Measurements from ENCODE around the gene ANKRD12.

The ANKRD12 gene

GRCh38 chr18:9175115-9175514, 38.5 kb downstream of the ANKRD12 start:
- no peak for TF ChIP-seq CTCF (IDR thresholded peaks at IDR 0.05)

GRCh38 chr18:9177031-9177430, 40.5 kb downstream of the ANKRD12 start:
- no peak for TF ChIP-seq CTCF (IDR thresholded peaks at IDR 0.05)

GRCh38 chr18:9177466-9177865, 40.9 kb downstream of the ANKRD12 start:
- TF ChIP-seq CTCF (IDR thresholded peaks at IDR 0.05), result no peak

GRCh38 chr18:9178557-9178956, 42.0 kb downstream of the ANKRD12 start:
- TF ChIP-seq CTCF (IDR thresholded peaks at IDR 0.05), result no peak

- TF ChIP-seq CTCF (IDR thresholded peaks at IDR 0.05), result no peak
Measured at GRCh38 chr18:9181275-9181674, 44.7 kb downstream of the ANKRD12 start.

GRCh38 chr18:9182852-9183399, 46.3 kb downstream of the ANKRD12 start:
- no peak for TF ChIP-seq CTCF (IDR thresholded peaks at IDR 0.05)

- no peak for TF ChIP-seq CTCF (IDR thresholded peaks at IDR 0.05)
Measured at GRCh38 chr18:9184998-9185613, 48.5 kb downstream of the ANKRD12 start.

All from LNCAP (cell line).